NCI-H2227 (cell line): ENCODE data around the gene EPB41L3.
"Not testable (repeated sequence)": the region's sequence is repeated elsewhere in the genome, so short reads cannot be mapped to it uniquely, and the experiment has no call there.

Source experiments
- DNase-seq: peaks from one replicate; lab custom pipeline; 2025; ENCODE audit not compliant: unreplicated experiment; lab: John Stamatoyannopoulos, UW

Gene EPB41L3

GRCh38 chr18:5532066-5532465 lies 11.7 kb downstream of the EPB41L3 start:
- no peak for DNase-seq

DNA sequence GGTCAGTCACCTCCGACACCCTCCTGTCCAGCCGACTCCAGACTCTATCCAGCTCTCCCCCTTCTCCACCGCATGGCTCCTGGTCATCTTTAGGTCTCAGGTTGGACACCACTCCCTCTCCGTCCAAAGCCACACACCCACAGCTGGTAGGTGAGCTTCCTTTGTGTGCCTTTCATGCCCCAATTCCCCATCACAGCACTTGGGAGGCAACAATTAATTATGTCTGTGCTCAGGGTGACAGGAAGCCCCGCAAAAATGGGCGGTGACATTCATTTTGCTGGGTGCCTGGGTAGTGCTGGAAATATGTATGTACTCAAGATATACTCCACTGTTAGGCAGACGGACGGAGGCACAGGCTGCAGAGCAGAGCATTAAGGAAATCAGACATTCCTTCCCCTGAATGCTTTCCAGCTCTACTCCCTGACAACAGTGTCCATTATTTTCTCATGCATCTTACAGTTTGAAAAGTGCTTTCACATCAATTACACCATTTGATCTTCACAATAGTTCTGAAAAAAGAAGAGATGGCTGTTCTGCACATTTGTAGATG lies 13.1 kb downstream of the EPB41L3 start:
- no peak for DNase-seq

DNA sequence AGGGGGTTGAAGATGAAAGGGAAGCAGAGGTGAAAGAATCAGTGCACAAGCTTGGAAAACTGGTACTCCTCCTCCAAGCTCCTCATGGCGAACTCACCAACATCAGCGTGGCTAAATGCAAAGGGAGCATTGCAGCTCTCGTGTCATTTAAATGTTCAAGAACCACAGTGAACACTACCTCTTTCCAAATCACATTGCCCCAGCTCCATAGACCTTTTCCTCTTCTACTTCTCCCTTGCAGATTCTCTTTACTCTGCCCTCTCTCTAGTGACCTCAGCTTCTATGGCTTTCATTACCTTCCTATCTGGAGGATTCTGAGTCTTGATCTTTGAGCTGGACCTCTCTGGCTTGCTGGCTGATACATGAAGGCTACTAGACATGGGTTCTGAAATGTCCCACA lies 14.3 kb downstream of the EPB41L3 start:
- no peak for DNase-seq

- DNase-seq: no peak
These were observed 16.2 kb downstream of the EPB41L3 start for GRCh38 chr18:5527603-5528002.

GRCh38 chr18:5524660-5525059 lies 19.1 kb downstream of the EPB41L3 start:
- no peak for DNase-seq

DNA sequence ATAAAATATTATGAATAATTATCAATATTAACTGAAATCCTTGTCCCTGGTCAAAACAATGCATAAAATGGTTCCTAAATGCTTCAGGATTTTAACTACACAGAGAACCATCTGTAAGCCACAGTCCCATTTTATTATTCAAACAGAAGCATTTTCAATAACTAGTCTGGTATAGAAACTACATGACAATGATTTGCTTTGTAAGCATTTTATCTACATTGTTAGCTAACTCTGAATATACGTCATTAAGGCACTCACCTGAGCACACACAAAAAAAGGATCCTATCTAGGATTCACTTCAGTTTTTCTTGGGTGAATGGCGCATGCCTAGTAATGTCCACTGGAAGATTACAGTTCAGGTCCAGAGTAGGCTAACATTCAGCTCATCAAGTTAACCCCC lies 22.8 kb downstream of the EPB41L3 start:
- DNase-seq: no peak

GRCh38 chr18:5520464-5520863 lies 23.3 kb downstream of the EPB41L3 start:
- no peak for DNase-seq

DNA sequence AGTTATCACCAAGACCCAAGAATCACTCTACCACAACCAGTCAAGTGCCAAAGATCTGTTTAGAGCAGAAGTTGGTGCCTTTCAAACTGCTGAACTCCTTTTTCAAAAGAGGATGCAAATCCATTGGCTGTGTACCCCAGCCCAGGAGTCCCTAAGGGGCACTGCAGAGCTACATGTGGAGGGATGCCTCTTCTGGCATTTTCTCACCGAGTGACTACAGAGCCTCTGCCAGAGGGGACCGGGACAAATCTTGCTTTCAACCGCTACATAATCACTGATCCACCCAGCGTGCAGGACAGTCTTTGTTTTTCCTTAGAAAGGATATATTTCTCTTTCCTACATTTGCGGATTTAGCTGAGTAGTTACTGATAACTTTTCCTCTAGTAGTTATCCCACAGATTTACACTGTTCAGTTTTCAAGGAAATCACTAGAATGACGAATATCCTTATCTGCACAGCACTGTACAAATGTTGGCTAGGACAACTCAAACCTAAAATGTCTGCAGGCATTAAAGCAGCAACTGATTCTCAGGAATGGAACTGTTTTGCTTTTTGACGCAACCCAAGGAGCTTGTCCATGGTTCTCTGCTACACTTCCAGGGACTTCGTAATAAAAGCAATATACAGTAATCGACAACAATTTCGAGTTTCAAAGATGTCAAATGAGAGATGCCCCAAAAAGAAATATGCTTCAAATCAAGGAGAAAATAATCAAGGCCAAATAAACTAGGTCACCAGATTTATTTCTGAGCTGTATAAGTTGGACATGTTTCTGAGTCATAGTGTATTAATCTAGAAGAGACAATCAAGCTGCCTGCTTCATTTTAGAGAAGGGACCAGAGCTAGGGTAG lies 24.1 kb downstream of the EPB41L3 start:
- DNase-seq: no peak

- no peak for DNase-seq
These were observed 24.9 kb downstream of the EPB41L3 start for GRCh38 chr18:5518899-5519371.

DNA sequence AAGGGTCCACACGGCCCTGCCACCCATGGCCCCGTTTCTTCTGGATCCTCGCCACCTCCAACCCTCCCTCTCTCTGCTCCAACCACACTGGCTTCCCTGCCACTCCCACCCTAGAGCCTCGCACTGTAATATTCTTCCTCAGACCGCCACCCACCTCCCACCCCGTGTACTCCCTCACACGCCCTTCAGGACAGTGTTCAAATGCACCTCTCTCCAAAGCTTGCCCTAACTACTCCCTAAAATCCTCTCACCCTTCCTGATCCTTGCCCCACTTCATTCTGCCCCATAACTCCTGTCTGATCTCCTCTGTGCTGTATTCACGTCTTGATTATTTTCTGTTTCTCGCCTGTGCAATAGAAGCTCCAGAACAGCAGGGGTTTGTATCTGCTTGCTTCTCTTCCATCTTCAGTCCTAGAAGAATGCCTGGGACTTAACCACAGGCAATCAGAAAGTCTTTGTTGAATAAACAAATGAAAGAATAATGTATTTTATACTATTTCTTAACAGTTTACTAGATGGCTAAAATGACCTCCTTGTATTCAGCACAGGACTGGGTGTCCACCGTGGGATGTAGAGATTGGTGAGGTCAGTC lies 25.5 kb downstream of the EPB41L3 start:
- DNase-seq: no peak

DNA sequence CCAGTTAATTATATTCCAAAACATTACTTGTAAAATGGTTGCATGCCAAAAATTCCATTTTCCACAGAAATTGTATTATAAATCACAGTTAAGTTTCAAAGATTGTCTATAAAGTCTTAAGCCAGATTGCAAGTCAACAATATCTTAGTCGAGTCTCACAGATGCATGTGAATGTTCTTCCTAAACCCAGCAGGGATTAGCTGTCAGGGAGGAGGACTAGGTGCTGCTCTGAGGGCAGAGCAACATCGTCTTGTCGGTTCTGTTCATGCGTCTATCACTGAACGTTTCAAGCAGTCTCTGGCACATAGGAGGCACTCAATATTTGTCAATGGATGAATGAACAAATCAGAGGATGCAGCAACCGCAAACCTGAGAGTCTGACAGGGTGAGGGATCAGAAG lies 27.0 kb downstream of the EPB41L3 start:
- no peak for DNase-seq

GRCh38 chr18:5515011-5515784 lies 28.6 kb downstream of the EPB41L3 start:
- DNase-seq: no peak

GRCh38 chr18:5513947-5514346 lies 29.9 kb downstream of the EPB41L3 start:
- DNase-seq: no peak

GRCh38 chr18:5512176-5512575 lies 31.6 kb downstream of the EPB41L3 start:
- no peak for DNase-seq

- not testable (repeated sequence) for DNase-seq
These were observed 32.3 kb downstream of the EPB41L3 start for GRCh38 chr18:5511541-5511940.

GRCh38 chr18:5510135-5510846 lies 33.5 kb downstream of the EPB41L3 start:
- no peak for DNase-seq

DNA sequence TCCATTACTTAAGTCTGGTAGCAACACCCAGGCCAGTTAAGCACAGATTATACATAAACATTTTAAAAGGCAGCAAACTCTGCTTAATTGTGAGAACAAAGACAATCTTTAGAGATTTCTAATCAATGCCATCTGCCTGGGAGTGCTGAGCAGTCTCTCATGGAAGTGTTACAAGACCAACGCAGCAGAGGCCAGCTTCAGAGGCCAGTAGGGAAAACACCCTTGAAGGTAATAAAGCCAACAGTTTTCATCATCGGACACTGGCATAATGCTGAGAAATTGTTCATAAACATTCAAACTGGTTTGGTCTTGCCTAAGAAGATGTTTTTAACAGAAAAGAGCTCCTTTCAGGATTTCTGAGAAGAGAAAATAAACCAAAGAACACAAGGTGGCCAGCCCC lies 35.0 kb downstream of the EPB41L3 start:
- DNase-seq: no peak

GRCh38 chr18:5507756-5508155 lies 36.0 kb downstream of the EPB41L3 start:
- no peak for DNase-seq

DNA sequence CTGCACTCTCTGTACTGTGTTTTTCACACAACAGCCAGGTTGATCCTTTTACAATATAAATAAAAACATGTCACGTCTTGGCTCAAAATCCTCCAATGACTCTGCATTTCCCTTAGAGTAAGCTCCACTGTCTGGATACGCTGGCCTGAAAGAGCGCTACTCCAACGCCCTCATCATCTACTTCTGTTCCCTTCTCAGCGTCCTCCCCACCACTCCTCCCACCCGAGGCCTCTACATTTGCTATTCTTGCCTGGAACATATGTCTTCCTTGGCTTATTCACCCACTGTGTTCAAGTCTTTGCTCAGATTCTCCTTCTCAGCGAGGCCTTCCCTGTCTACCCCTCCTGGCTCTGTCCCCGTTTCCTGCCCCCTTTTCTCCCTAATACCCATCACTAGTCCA lies 37.6 kb downstream of the EPB41L3 start:
- no peak for DNase-seq

- DNase-seq: no peak
These were observed 40.1 kb downstream of the EPB41L3 start for GRCh38 chr18:5503740-5504139.
